SK-N-SH treated with all-trans-retinoic acid at 6 μM for 48 hours (cell line): ENCODE data around the gene DNAH11.

Source experiments
- ATAC-seq: fragments of 200-7000 bp; cut with Tn5 transposase; 3 replicates; pipeline ENCODE4 v1.9.1; 2020; ENCODE audit warnings: mild to moderate bottlenecking, moderate library complexity
- ARNTL ChIP-seq: fragments of 450-650 bp; formaldehyde crosslinking; IDR thresholded peaks from 2 replicates; pipeline ENCODE4 v1.5.0; 2020; ENCODE audit warnings: low read depth, mild to moderate bottlenecking, moderate library complexity, borderline replicate concordance
- BACH2 ChIP-seq: fragments of 250-450 bp; sonication (Bioruptor Pico); IDR thresholded peaks from 2 replicates; pipeline ENCODE4 v1.9.0; 2021; ENCODE audit warnings: mild to moderate bottlenecking, borderline replicate concordance
- CSDC2 ChIP-seq: fragments of 250-450 bp; sonication (Bioruptor Pico); IDR thresholded peaks from 2 replicates; pipeline ENCODE4 v1.5.0; 2020; ENCODE audit warnings: mild to moderate bottlenecking, moderate library complexity
- ESRRG ChIP-seq: fragments of 250-450 bp; sonication (Bioruptor Pico); IDR thresholded peaks from 2 replicates; pipeline ENCODE4 v1.6.1; 2021; ENCODE audit warnings: mild to moderate bottlenecking
- GLIS3 ChIP-seq: fragments of 250-450 bp; sonication (Bioruptor Pico); IDR thresholded peaks from 2 replicates; pipeline ENCODE4 v1.5.0; 2020; ENCODE audit warnings: mild to moderate bottlenecking, moderate library complexity
- OSR1 ChIP-seq: fragments of 250-450 bp; sonication (Bioruptor Pico); IDR thresholded peaks from 2 replicates; pipeline ENCODE4 v1.8.0; 2022; ENCODE audit warnings: moderate library complexity, mild to moderate bottlenecking, inconsistent platforms
- PPARA ChIP-seq: fragments of 250-450 bp; sonication (Bioruptor Pico); IDR thresholded peaks from 2 replicates; pipeline ENCODE4 v1.5.0; 2020; ENCODE audit warnings: mild to moderate bottlenecking, borderline replicate concordance
- RARB ChIP-seq: fragments of 250-450 bp; sonication (Bioruptor Pico); IDR thresholded peaks from 2 replicates; pipeline ENCODE4 v1.8.0; 2021; ENCODE audit warnings: mild to moderate bottlenecking, moderate library complexity
- SNAI2 ChIP-seq: fragments of 250-450 bp; sonication (Bioruptor Pico); IDR thresholded peaks from 2 replicates; pipeline ENCODE4 v1.5.0; 2020; ENCODE audit warnings: mild to moderate bottlenecking, moderate library complexity
- TOX ChIP-seq: fragments of 250-450 bp; sonication (Bioruptor Pico); IDR thresholded peaks from 2 replicates; pipeline ENCODE4 v1.8.0; 2021; ENCODE audit warnings: mild to moderate bottlenecking, moderate library complexity, borderline replicate concordance
- ZC3H10 ChIP-seq: fragments of 250-450 bp; sonication (Bioruptor Pico); IDR thresholded peaks from 2 replicates; pipeline ENCODE4 v1.5.1; 2021; ENCODE audit warnings: mild to moderate bottlenecking, moderate library complexity
- ZFP3 ChIP-seq: fragments of 250-450 bp; sonication (Bioruptor Pico); IDR thresholded peaks from 2 replicates; pipeline ENCODE4 v1.5.0; 2020; ENCODE audit warnings: mild to moderate bottlenecking, moderate library complexity
- ZFP30 ChIP-seq: fragments of 450-650 bp; formaldehyde crosslinking; IDR thresholded peaks from 2 replicates; pipeline ENCODE4 v1.5.0; 2022; ENCODE audit warnings: mild to moderate bottlenecking, moderate library complexity
- ZNF70 ChIP-seq: fragments of 450-650 bp; formaldehyde crosslinking; IDR thresholded peaks from 2 replicates; pipeline ENCODE4 v1.5.0; 2020; ENCODE audit warnings: mild to moderate bottlenecking, moderate library complexity
- ZNF8 ChIP-seq: fragments of 450-650 bp; formaldehyde crosslinking; IDR thresholded peaks from 2 replicates; pipeline ENCODE4 v1.5.0; 2020; ENCODE audit warnings: mild to moderate bottlenecking, moderate library complexity
- TF ChIP-seq, protein P1 (sequence below): fragments of 250-450 bp; sonication (Bioruptor Pico); IDR thresholded peaks from 2 replicates; pipeline ENCODE4 v1.8.0; 2021; ENCODE audit warnings: low read depth, mild to moderate bottlenecking, moderate library complexity, borderline replicate concordance
- TF ChIP-seq, protein P2 (sequence below): fragments of 250-450 bp; sonication (Bioruptor Pico); IDR thresholded peaks from 2 replicates; pipeline ENCODE4 v1.5.1; 2020; ENCODE audit warnings: low read depth, mild to moderate bottlenecking, moderate library complexity
- TF ChIP-seq, protein P3 (sequence below): fragments of 250-450 bp; sonication (Bioruptor Pico); IDR thresholded peaks from 2 replicates; pipeline ENCODE4 v1.8.0; 2020; ENCODE audit warnings: mild to moderate bottlenecking, moderate library complexity, borderline replicate concordance
- TF ChIP-seq, protein P4 (sequence below): fragments of 250-450 bp; sonication (Bioruptor Pico); IDR thresholded peaks from 2 replicates; pipeline ENCODE4 v1.5.0; 2020; ENCODE audit warnings: mild to moderate bottlenecking, moderate library complexity
- TF ChIP-seq, protein P5 (sequence below): fragments of 250-450 bp; sonication (Bioruptor Pico); IDR thresholded peaks from 2 replicates; pipeline ENCODE4 v1.5.1; 2021; ENCODE audit warnings: mild to moderate bottlenecking, moderate library complexity

DNAH11 gene

DNA sequence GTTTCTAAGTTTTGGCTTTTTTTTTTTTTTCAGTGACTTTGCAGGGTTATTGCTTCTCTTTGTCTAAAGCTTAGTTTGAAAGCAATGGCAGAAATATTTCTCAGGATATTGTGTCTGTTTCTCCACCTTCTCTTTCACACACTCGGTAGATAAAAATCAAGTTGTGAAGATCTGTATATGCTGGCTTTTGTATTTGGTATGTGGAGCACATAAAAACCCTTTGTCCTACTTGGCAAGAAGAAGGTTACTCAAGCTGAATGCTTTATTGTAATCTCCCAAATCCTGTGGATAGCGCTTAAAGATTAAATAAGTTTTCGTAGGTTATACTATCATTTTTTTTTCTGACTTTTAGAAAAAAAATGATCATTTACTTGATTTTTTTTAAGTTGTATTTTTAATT is 230.5 kb downstream of the DNAH11 start:
- ATAC-seq = no peak
- no peak for TF ChIP-seq PPARA (CRISPR knock-in tag)
- no peak for TF ChIP-seq ARNTL (CRISPR knock-in tag)
- TF ChIP-seq, protein P1, sequence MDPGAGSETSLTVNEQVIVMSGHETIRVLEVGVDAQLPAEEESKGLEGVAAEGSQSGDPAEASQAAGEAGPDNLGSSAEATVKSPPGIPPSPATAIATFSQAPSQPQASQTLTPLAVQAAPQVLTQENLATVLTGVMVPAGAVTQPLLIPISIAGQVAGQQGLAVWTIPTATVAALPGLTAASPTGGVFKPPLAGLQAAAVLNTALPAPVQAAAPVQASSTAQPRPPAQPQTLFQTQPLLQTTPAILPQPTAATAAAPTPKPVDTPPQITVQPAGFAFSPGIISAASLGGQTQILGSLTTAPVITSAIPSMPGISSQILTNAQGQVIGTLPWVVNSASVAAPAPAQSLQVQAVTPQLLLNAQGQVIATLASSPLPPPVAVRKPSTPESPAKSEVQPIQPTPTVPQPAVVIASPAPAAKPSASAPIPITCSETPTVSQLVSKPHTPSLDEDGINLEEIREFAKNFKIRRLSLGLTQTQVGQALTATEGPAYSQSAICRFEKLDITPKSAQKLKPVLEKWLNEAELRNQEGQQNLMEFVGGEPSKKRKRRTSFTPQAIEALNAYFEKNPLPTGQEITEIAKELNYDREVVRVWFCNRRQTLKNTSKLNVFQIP (CRISPR knock-in tag) = no peak
- no peak for TF ChIP-seq OSR1 (CRISPR knock-in tag)
- no peak for TF ChIP-seq ZFP30 (CRISPR knock-in tag)
- TF ChIP-seq ESRRG (CRISPR knock-in tag) = no peak
- TF ChIP-seq, protein P2, sequence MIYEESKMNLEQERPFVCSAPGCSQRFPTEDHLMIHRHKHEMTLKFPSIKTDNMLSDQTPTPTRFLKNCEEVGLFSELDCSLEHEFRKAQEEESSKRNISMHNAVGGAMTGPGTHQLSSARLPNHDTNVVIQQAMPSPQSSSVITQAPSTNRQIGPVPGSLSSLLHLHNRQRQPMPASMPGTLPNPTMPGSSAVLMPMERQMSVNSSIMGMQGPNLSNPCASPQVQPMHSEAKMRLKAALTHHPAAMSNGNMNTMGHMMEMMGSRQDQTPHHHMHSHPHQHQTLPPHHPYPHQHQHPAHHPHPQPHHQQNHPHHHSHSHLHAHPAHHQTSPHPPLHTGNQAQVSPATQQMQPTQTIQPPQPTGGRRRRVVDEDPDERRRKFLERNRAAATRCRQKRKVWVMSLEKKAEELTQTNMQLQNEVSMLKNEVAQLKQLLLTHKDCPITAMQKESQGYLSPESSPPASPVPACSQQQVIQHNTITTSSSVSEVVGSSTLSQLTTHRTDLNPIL = no peak
- TF ChIP-seq RARB (CRISPR knock-in tag) = no peak
- no peak for TF ChIP-seq ZNF8 (CRISPR knock-in tag)
- TF ChIP-seq GLIS3 (CRISPR knock-in tag) = no peak
- TF ChIP-seq, protein P3, sequence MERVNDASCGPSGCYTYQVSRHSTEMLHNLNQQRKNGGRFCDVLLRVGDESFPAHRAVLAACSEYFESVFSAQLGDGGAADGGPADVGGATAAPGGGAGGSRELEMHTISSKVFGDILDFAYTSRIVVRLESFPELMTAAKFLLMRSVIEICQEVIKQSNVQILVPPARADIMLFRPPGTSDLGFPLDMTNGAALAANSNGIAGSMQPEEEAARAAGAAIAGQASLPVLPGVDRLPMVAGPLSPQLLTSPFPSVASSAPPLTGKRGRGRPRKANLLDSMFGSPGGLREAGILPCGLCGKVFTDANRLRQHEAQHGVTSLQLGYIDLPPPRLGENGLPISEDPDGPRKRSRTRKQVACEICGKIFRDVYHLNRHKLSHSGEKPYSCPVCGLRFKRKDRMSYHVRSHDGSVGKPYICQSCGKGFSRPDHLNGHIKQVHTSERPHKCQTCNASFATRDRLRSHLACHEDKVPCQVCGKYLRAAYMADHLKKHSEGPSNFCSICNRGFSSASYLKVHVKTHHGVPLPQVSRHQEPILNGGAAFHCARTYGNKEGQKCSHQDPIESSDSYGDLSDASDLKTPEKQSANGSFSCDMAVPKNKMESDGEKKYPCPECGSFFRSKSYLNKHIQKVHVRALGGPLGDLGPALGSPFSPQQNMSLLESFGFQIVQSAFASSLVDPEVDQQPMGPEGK (CRISPR knock-in tag) = no peak
- TF ChIP-seq, protein P4, sequence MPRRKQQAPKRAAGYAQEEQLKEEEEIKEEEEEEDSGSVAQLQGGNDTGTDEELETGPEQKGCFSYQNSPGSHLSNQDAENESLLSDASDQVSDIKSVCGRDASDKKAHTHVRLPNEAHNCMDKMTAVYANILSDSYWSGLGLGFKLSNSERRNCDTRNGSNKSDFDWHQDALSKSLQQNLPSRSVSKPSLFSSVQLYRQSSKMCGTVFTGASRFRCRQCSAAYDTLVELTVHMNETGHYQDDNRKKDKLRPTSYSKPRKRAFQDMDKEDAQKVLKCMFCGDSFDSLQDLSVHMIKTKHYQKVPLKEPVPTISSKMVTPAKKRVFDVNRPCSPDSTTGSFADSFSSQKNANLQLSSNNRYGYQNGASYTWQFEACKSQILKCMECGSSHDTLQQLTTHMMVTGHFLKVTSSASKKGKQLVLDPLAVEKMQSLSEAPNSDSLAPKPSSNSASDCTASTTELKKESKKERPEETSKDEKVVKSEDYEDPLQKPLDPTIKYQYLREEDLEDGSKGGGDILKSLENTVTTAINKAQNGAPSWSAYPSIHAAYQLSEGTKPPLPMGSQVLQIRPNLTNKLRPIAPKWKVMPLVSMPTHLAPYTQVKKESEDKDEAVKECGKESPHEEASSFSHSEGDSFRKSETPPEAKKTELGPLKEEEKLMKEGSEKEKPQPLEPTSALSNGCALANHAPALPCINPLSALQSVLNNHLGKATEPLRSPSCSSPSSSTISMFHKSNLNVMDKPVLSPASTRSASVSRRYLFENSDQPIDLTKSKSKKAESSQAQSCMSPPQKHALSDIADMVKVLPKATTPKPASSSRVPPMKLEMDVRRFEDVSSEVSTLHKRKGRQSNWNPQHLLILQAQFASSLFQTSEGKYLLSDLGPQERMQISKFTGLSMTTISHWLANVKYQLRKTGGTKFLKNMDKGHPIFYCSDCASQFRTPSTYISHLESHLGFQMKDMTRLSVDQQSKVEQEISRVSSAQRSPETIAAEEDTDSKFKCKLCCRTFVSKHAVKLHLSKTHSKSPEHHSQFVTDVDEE (CRISPR knock-in tag) = no peak
- no peak for TF ChIP-seq SNAI2 (CRISPR knock-in tag)
- no peak for TF ChIP-seq CSDC2
- TF ChIP-seq ZC3H10 = no peak
- no peak for TF ChIP-seq TOX (CRISPR knock-in tag)
- no peak for TF ChIP-seq BACH2 (CRISPR knock-in tag)

DNA sequence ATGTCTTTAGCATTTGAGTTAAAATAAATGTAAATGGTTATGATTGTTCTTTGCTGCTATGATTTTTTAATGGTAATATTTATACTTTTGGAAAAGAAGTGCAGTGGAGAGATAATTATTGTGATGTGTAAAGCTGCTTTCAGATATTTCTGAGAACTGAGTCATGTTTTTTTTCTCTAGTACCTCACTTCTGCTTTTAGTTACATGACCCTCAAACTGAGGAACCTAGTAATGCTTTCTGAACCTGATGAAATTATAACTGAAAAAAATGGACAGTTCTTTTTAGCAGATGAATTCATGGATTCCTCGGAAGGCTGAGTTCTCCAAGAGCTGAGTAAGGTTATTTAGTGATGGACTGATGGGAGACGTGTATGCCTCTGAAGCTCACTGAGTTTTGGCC is 235.1 kb downstream of the DNAH11 start:
- no peak for ATAC-seq
- no peak for TF ChIP-seq PPARA (CRISPR knock-in tag)
- no peak for TF ChIP-seq TOX (CRISPR knock-in tag)
- TF ChIP-seq ARNTL (CRISPR knock-in tag) = no peak
- no peak for TF ChIP-seq BACH2 (CRISPR knock-in tag)
- TF ChIP-seq SNAI2 (CRISPR knock-in tag) = no peak
- TF ChIP-seq, protein P2 = no peak
- no peak for TF ChIP-seq ZFP3 (CRISPR knock-in tag)
- TF ChIP-seq, protein P5, sequence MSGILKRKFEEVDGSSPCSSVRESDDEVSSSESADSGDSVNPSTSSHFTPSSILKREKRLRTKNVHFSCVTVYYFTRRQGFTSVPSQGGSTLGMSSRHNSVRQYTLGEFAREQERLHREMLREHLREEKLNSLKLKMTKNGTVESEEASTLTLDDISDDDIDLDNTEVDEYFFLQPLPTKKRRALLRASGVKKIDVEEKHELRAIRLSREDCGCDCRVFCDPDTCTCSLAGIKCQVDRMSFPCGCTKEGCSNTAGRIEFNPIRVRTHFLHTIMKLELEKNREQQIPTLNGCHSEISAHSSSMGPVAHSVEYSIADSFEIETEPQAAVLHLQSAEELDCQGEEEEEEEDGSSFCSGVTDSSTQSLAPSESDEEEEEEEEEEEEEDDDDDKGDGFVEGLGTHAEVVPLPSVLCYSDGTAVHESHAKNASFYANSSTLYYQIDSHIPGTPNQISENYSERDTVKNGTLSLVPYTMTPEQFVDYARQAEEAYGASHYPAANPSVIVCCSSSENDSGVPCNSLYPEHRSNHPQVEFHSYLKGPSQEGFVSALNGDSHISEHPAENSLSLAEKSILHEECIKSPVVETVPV (CRISPR knock-in tag) = no peak
- TF ChIP-seq, protein P3 (CRISPR knock-in tag) = no peak
- TF ChIP-seq ZNF70 (CRISPR knock-in tag) = no peak
- TF ChIP-seq OSR1 (CRISPR knock-in tag) = no peak
